Measurements from ENCODE around the gene XPR1.
"Not testable (repeated sequence)": the region's sequence is repeated elsewhere in the genome, so short reads cannot be mapped to it uniquely, and the experiment has no call there.

Gene XPR1

GRCh38 chr1:180789460-180789859, 157.6 kb downstream of the XPR1 start:
- no peak for DNase-seq

- DNase-seq: not testable (repeated sequence)
These were observed 159.3 kb downstream of the XPR1 start for GRCh38 chr1:180791152-180791551.

GRCh38 chr1:180791806-180792205, 160.0 kb downstream of the XPR1 start:
- DNase-seq: peak; percentile 7

GRCh38 chr1:180793451-180793850, 161.6 kb downstream of the XPR1 start:
- DNase-seq: no peak

- no peak for DNase-seq
These were observed 165.2 kb downstream of the XPR1 start for GRCh38 chr1:180796897-180797640.

- DNase-seq: no peak
These were observed 169.1 kb downstream of the XPR1 start for GRCh38 chr1:180800945-180801344.

- DNase-seq: no peak
These were observed 171.0 kb downstream of the XPR1 start for GRCh38 chr1:180802813-180803212.

GRCh38 chr1:180805316-180805715, 173.5 kb downstream of the XPR1 start:
- DNase-seq: no peak

GRCh38 chr1:180811298-180811697, 179.5 kb downstream of the XPR1 start:
- DNase-seq: no peak

- DNase-seq: no peak
These were observed 180.1 kb downstream of the XPR1 start for GRCh38 chr1:180811886-180812285.

- no peak for DNase-seq
These were observed 182.4 kb downstream of the XPR1 start for GRCh38 chr1:180814258-180814657.

- no peak for DNase-seq
These were observed 183.4 kb downstream of the XPR1 start for GRCh38 chr1:180815188-180815587.

GRCh38 chr1:180816132-180816531, 184.3 kb downstream of the XPR1 start:
- no peak for DNase-seq

GRCh38 chr1:180821970-180822369, 190.1 kb downstream of the XPR1 start:
- DNase-seq: no peak

- DNase-seq: not testable (repeated sequence)
These were observed 199.7 kb downstream of the XPR1 start for GRCh38 chr1:180831507-180831906.

GRCh38 chr1:180833180-180833579, 201.4 kb downstream of the XPR1 start:
- not testable (repeated sequence) for DNase-seq

GRCh38 chr1:180836449-180836848, 204.6 kb downstream of the XPR1 start:
- DNase-seq: no peak

GRCh38 chr1:180837020-180837419, 205.2 kb downstream of the XPR1 start:
- no peak for DNase-seq

- no peak for DNase-seq
These were observed 206.7 kb downstream of the XPR1 start for GRCh38 chr1:180838535-180838934.

GRCh38 chr1:180839547-180839946, 207.7 kb downstream of the XPR1 start:
- no peak for DNase-seq

- DNase-seq: peak; percentile 11
These were observed 209.6 kb downstream of the XPR1 start for GRCh38 chr1:180841415-180841814.

GRCh38 chr1:180842052-180842451, 210.2 kb downstream of the XPR1 start:
- DNase-seq: peak; percentile 77

- DNase-seq: no peak
These were observed 210.9 kb downstream of the XPR1 start for GRCh38 chr1:180842491-180843275.

- DNase-seq: no peak
These were observed 213.5 kb downstream of the XPR1 start for GRCh38 chr1:180845352-180845751.

All from fibroblast of skin of right quadriceps (primary cell).